IMR-90 (cell line): ENCODE results near the gene PIP5K1C. TPM values are rescaled to one million over a fixed set of nuclear protein-coding genes. Genes with fewer than 3 reads are reported as not detected.

ENCODE experiments used
- ATAC-seq: fragments of 200-7000 bp; cut with Tn5 transposase; 2 replicates; pipeline ENCODE4 v1.9.1; 2020; ENCODE audit warnings: low read depth, mild to moderate bottlenecking, moderate library complexity
- BruUV-seq: library from RNA; stranded (reverse); fragments of 400-500 nt; replicated peaks from 2 replicates; lab custom pipeline; 2021; lab: Mats Ljungman, UMichigan
- CTCF ChIA-PET: fragments of 300-600 bp; formaldehyde crosslinking; extraction: SDS; loops from one replicate; lab custom pipeline; 2021; ENCODE audit warnings: antibody characterized with exemption; lab: Yijun Ruan, JAX
- POLR2A ChIA-PET: fragments of 300-600 bp; sonication (Branson Sonifier 250); formaldehyde crosslinking; loops from one replicate; lab custom pipeline; 2022; ENCODE audit warnings: antibody characterized with exemption; ENCODE audit not compliant: unreplicated experiment; lab: Charles Lee
- DNase-seq: peaks from one replicate; pipeline ENCODE4 v3.0.0; 2013
- H2AFZ ChIP-seq: replicated peaks from 2 replicates; pipeline ENCODE3; 2013; ENCODE audit warnings: low read length, mild to moderate bottlenecking; ENCODE audit not compliant: poor library complexity
- H2AK5ac ChIP-seq: 2 replicates; pipeline ENCODE4 v1.6.1; 2013; ENCODE audit warnings: low read depth, low read length, inconsistent platforms
- H2AK9ac ChIP-seq: replicated peaks from 2 replicates; pipeline ENCODE3; 2013; ENCODE audit warnings: mild to moderate bottlenecking, low read depth, low read length, moderate library complexity; ENCODE audit not compliant: poor library complexity
- H2BK120ac ChIP-seq: 2 replicates; pipeline ENCODE4 v1.6.1; 2013; ENCODE audit warnings: low read depth, low read length, inconsistent platforms
- H2BK15ac ChIP-seq: 3 replicates; pipeline ENCODE4 v1.6.1; 2013; ENCODE audit warnings: low read depth, low read length, inconsistent platforms
- H2BK20ac ChIP-seq: 2 replicates; pipeline ENCODE4 v1.6.1; 2013; ENCODE audit warnings: low read depth, mild to moderate bottlenecking, inconsistent platforms, low read length, moderate library complexity
- H2BK5ac ChIP-seq: 2 replicates; pipeline ENCODE4 v1.6.1; 2013; ENCODE audit warnings: mild to moderate bottlenecking, low read depth, low read length, inconsistent platforms; ENCODE audit not compliant: poor library complexity, severe bottlenecking
- H3K14ac ChIP-seq: replicated peaks from 2 replicates; pipeline ENCODE4 v1.6.1; 2013; ENCODE audit warnings: low read depth, low read length, inconsistent platforms
- H3K18ac ChIP-seq: 2 replicates; pipeline ENCODE4 v1.6.1; 2013; ENCODE audit warnings: low read depth, low read length, control low read depth
- H3K23ac ChIP-seq: 2 replicates; pipeline ENCODE4 v1.6.1; 2013; ENCODE audit warnings: low read depth, low read length, inconsistent platforms
- H3K27ac ChIP-seq: 2 replicates; pipeline ENCODE4 v1.5.1; 2013; ENCODE audit warnings: mild to moderate bottlenecking, control low read depth, low read length; ENCODE audit not compliant: insufficient read depth
- H3K27me3 ChIP-seq: 2 replicates; pipeline ENCODE4 v1.6.1; 2013; ENCODE audit warnings: low read length; ENCODE audit not compliant: control insufficient read depth, insufficient read depth
- H3K36me3 ChIP-seq: 2 replicates; pipeline ENCODE4 v1.6.1; 2013; ENCODE audit warnings: low read length, mixed read lengths; ENCODE audit not compliant: control insufficient read depth, insufficient read depth
- H3K4ac ChIP-seq: 2 replicates; pipeline ENCODE4 v1.6.1; 2013; ENCODE audit warnings: low read depth, low read length, inconsistent platforms
- H3K4me1 ChIP-seq: 2 replicates; pipeline ENCODE4 v1.6.1; 2013; ENCODE audit warnings: low read length, mixed read lengths; ENCODE audit not compliant: control insufficient read depth, insufficient read depth
- H3K4me2 ChIP-seq: 2 replicates; pipeline ENCODE4 v1.6.1; 2013; ENCODE audit warnings: low read depth, mild to moderate bottlenecking, control low read depth, low read length, moderate library complexity
- H3K4me3 ChIP-seq: 2 replicates; pipeline ENCODE4 v1.5.1; 2013; ENCODE audit warnings: low read depth, mild to moderate bottlenecking, control low read depth, low read length, moderate library complexity; ENCODE audit not compliant: insufficient read depth
- H3K56ac ChIP-seq: 2 replicates; pipeline ENCODE4 v1.6.1; 2013; ENCODE audit warnings: low read length, inconsistent platforms; ENCODE audit not compliant: insufficient read depth; ENCODE audit errors: extremely low read depth
- H3K79me1 ChIP-seq, 2 experiments: 2 replicates each; pipeline ENCODE4 v1.6.1; 2013; ENCODE audit warnings: low read length in 2 of 2, inconsistent platforms in 1 of 2, low read depth in 1 of 2
- H3K9ac ChIP-seq: 2 replicates; pipeline ENCODE4 v1.6.1; 2013; ENCODE audit warnings: low read depth, low read length, control low read depth
- H3K9me1 ChIP-seq: 2 replicates; pipeline ENCODE4 v1.6.1; 2013; ENCODE audit warnings: low read length, inconsistent platforms; ENCODE audit not compliant: insufficient read depth
- H3K9me3 ChIP-seq: 2 replicates; pipeline ENCODE4 v1.6.1; 2013; ENCODE audit warnings: low read length; ENCODE audit not compliant: control insufficient read depth, insufficient read depth
- H4K20me1 ChIP-seq: 2 replicates; pipeline ENCODE4 v1.6.1; 2013; ENCODE audit warnings: low read length, inconsistent platforms; ENCODE audit not compliant: insufficient read depth
- H4K5ac ChIP-seq: 2 replicates; pipeline ENCODE4 v1.6.1; 2013; ENCODE audit warnings: mild to moderate bottlenecking, low read depth, low read length, control low read depth
- H4K8ac ChIP-seq, 2 experiments: 2 replicates each; pipeline ENCODE4 v1.6.1; 2013; ENCODE audit warnings: low read depth in 2 of 2, low read length in 2 of 2, control low read depth in 1 of 2, inconsistent platforms in 1 of 2
- H4K91ac ChIP-seq: 2 replicates; pipeline ENCODE4 v1.6.1; 2013; ENCODE audit warnings: low read depth, low read length, inconsistent platforms; ENCODE audit not compliant: insufficient read depth
- BHLHE40 ChIP-seq: fragments of 150-350 bp; IDR thresholded peaks from 2 replicates; pipeline ENCODE4 v1.6.1; 2016; ENCODE audit warnings: mild to moderate bottlenecking, low read depth, low read length
- CEBPB ChIP-seq: IDR thresholded peaks from 2 replicates; pipeline ENCODE4 v1.6.1; 2012; ENCODE audit warnings: low read depth, low read length, improper control_type of control experiment
- CHD1 ChIP-seq: IDR thresholded peaks from 2 replicates; pipeline ENCODE4 v1.6.1; 2012; ENCODE audit warnings: low read depth, low read length, improper control_type of control experiment
- ELK1 ChIP-seq: fragments of 150-350 bp; IDR thresholded peaks from 2 replicates; pipeline ENCODE4 v1.6.1; 2016; ENCODE audit warnings: low read depth, mild to moderate bottlenecking, low read length, moderate library complexity, borderline replicate concordance
- FOS ChIP-seq: fragments of 150-350 bp; IDR thresholded peaks from 2 replicates; pipeline ENCODE4 v1.6.1; 2016; ENCODE audit warnings: low read depth, low read length
- NFE2L2 ChIP-seq: fragments of 150-350 bp; IDR thresholded peaks from 2 replicates; pipeline ENCODE4 v1.6.1; 2016; ENCODE audit warnings: low read depth, mild to moderate bottlenecking, low read length
- POLR2A ChIP-seq: IDR thresholded peaks from 2 replicates; pipeline ENCODE4 v1.6.1; 2012; ENCODE audit warnings: mild to moderate bottlenecking, low read depth, low read length
- RCOR1 ChIP-seq: IDR thresholded peaks from 2 replicates; pipeline ENCODE4 v1.6.1; 2012; ENCODE audit warnings: mild to moderate bottlenecking, low read length, improper control_type of control experiment; ENCODE audit not compliant: insufficient replicate concordance
- RFX5 ChIP-seq: IDR thresholded peaks from 2 replicates; pipeline ENCODE4 v1.8.0; 2012; ENCODE audit warnings: low read depth, mild to moderate bottlenecking, low read length, moderate library complexity
- SMC3 ChIP-seq: fragments of 150-350 bp; IDR thresholded peaks from 2 replicates; pipeline ENCODE4 v1.6.1; 2016; ENCODE audit warnings: low read depth, mild to moderate bottlenecking, antibody characterized with exemption, low read length, moderate library complexity
- WGBS, 2 experiments: methylation state at CpG; one replicate each; pipeline versions ENCODE4 v1.1.5 to v1.1.7; 2013; ENCODE audit warnings: missing lambda C conversion rate in 2 of 2; ENCODE audit not compliant: insufficient read length in 1 of 2; ENCODE audit errors: extremely low coverage in 2 of 2; 5-methylcytosine and 5-hydroxymethylcytosine counted together
- dilution Hi-C: fragments of 300-500 bp; cut with HindIII; formaldehyde crosslinking; loops from one replicate; pipeline ENCODE4 v1.14.3; 2018; ENCODE audit warnings: low sequenced_read_pairs; ENCODE audit not compliant: unreplicated experiment
- in situ Hi-C: fragments of 300-500 bp; cut with MboI; formaldehyde crosslinking; loops from 3 replicates; pipeline ENCODE4 v1.14.3; 2019; ENCODE audit warnings: low sequenced_read_pairs, inconsistent platforms, mixed read lengths
- intact Hi-C: fragments of 100-400 bp; cut with micrococcal nuclease; formaldehyde crosslinking; loops from 2 replicates; pipeline ENCODE4 v1.10.0; 2022
- polyA plus RNA-seq, 3 experiments: library from polyadenylated mRNA; depleted of rRNA; stranded (reverse); fragments of >200 nt; gene quantifications; 2 replicates each; pipeline ENCODE4 v1.2.3, GENCODE V29; 2012; ENCODE audit warnings: low replicate concordance in 1 of 3
- total RNA-seq: library from RNA; depleted of rRNA; stranded (reverse); fragments of >200 nt; gene quantifications from 2 replicates; pipeline ENCODE4 v1.2.3, GENCODE V29; 2012

The PIP5K1C gene
- total and polyA plus RNA-seq, 2 of the 4 experiments (the other 2 are of a cell fraction): 13.6 to 23.3 TPM

- H3K4ac ChIP-seq: 0 out of 2 replicates have a peak overlapping the region, but pooled peaks have one; percentile 27
- POLR2A ChIA-PET: no interaction called here
- H2AK9ac ChIP-seq: peak overlapping the region; percentile 93
- H3K4me1 ChIP-seq: peaks cover 11% of the 10 kb centered on the region
- 88% methylated on average over 4 of the region's 5 CpGs; no CpG with 5 or more reads in 1 of the 2 experiments for WGBS, 2 experiments
- H3K27me3 ChIP-seq: no peaks in the 10 kb centered on the region
- peak overlapping the region; percentile 52 for H3K4me2 ChIP-seq
- H3K79me1 ChIP-seq: peaks cover 7 to 17% of the 10 kb centered on the region in 2 experiments
- ATAC-seq: no peak
- dilution Hi-C loops: no loop called here
- in situ Hi-C loops: loop anchor here (25.0 kb wide), 1 partner anchor 293 kb away; no protein-coding TSS in a partner anchor
- 0 out of 2 replicates have a peak, but pooled peaks cover 6% of the 10 kb centered on the region for H3K9me1 ChIP-seq
- peak overlapping the region; percentile 56 for H3K4me3 ChIP-seq
- TF ChIP-seq NFE2L2: no peak
- no peak for TF ChIP-seq POLR2A
- TF ChIP-seq RCOR1: no peak
- no peak for TF ChIP-seq BHLHE40
- TF ChIP-seq RFX5: no peak
- TF ChIP-seq CHD1: no peak
- no peak for TF ChIP-seq SMC3
- no peak for TF ChIP-seq ELK1
- no peak for TF ChIP-seq FOS
- no peak for TF ChIP-seq CEBPB
- H3K27ac ChIP-seq: no peak overlapping the region
- H2BK120ac ChIP-seq: no peak overlapping the region
- no peak for DNase-seq
- H2AFZ ChIP-seq: peak overlapping the region; percentile 98
- H3K56ac ChIP-seq: no peak overlapping the region
- BruUV-seq: no TSS peak
- peak overlapping the region in 1 of 2 experiments; percentile 19; a peak in 1 of 4 replicates for H4K8ac ChIP-seq
- CTCF ChIA-PET: no interaction called here
- no peak overlapping the region for H4K91ac ChIP-seq
- no peaks in the 10 kb centered on the region for H4K20me1 ChIP-seq
- peak overlapping the region; percentile 7; the same call in 1 of the 3 replicates for H2BK15ac ChIP-seq
- no peak overlapping the region for H2BK5ac ChIP-seq
- H2AK5ac ChIP-seq: peak overlapping the region; percentile 42; the same call in 1 of the 2 replicates
- H3K23ac ChIP-seq: peak overlapping the region; percentile 11; the same call in 1 of the 2 replicates
- H2BK20ac ChIP-seq: no peak overlapping the region
- H3K18ac ChIP-seq: no peak overlapping the region
- no peak overlapping the region for H4K5ac ChIP-seq
- peak overlapping the region; percentile 74 for H3K14ac ChIP-seq
- H3K9ac ChIP-seq: peak overlapping the region; percentile 8; the same call in 1 of the 2 replicates
- H3K36me3 ChIP-seq: peaks cover 5% of the 10 kb centered on the region; the same call in 1 of the 2 replicates
- intact Hi-C loops: no loop called here
- no peaks in the 10 kb centered on the region for H3K9me3 ChIP-seq
Measured at GRCh38 chr19:3605770-3606169, 94.5 kb downstream of the PIP5K1C start.
